ENCODE results near the gene NLRP3. TPM values are rescaled to one million over a fixed set of nuclear protein-coding genes. Genes with fewer than 3 reads are reported as not detected.

NLRP3 gene
- total and polyA plus RNA-seq, 2 experiments from 2014 or later, result 0.42 TPM; not detected in 1

DNA sequence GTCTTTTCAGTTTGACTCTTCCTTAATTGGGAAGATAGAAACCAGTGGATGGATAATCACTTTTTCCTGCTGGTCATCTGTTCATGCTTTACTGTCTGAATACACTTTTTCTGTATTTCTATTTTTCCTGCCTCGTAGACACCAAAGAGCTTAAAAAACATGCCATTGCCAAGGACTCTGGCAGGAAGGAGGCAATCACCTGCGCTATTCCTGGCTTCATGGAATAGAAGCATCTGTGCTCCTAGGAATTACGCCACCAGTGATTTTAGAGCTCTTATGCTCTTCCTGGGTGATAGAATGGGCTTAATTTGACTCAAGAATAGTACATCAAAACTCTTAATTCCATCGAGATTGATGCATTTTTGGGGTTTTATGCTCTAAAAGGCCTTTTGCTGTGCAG is 26.2 kb downstream of the NLRP3 start:
- Mint-ChIP-seq H3K27ac (no peak overlapping the region), H3K27me3 (ENCODE audit: insufficient read depth, low read depth, poor library complexity) (peaks cover 3% of the 10 kb centered on the region), H3K4me1 (peaks cover 6% of the 10 kb centered on the region), H3K9me3 (no peaks in the 10 kb centered on the region), H3K4me3 (no peak overlapping the region), H3K36me3 (ENCODE audit: low read depth) (no peaks in the 10 kb centered on the region)
- peaks cover 8% of the 10 kb centered on the region; the same call in 1 of the 2 replicates for H3K9me2 ChIP-seq (ENCODE audit: insufficient read depth)
- no peaks in the 10 kb centered on the region for H3K36me3 ChIP-seq (ENCODE audit: insufficient read depth)
- DNase-seq (ENCODE audit: low spot score) (no peak), ATAC-seq (no peak)
- no peaks in the 10 kb centered on the region for H3F3A ChIP-seq (replicated peaks; ENCODE audit: low read depth)
- H3K4me2 ChIP-seq, result no peak overlapping the region
- H3K4me1 ChIP-seq (ENCODE audit: insufficient read depth), result no peaks in the 10 kb centered on the region; the same call in 1 of the 2 replicates
- no peaks in the 10 kb centered on the region for H3K27me3 ChIP-seq (ENCODE audit: insufficient read depth)
- H3K79me2 ChIP-seq (replicated peaks; ENCODE audit: insufficient read depth), result no peaks in the 10 kb centered on the region
- H3K27ac ChIP-seq (ENCODE audit: low read depth), result no peak overlapping the region
- no peak overlapping the region for H3K4me3 ChIP-seq
- no peaks in the 10 kb centered on the region for H4K20me1 ChIP-seq (replicated peaks; ENCODE audit: insufficient read depth)
- TF ChIP-seq, protein P1, sequence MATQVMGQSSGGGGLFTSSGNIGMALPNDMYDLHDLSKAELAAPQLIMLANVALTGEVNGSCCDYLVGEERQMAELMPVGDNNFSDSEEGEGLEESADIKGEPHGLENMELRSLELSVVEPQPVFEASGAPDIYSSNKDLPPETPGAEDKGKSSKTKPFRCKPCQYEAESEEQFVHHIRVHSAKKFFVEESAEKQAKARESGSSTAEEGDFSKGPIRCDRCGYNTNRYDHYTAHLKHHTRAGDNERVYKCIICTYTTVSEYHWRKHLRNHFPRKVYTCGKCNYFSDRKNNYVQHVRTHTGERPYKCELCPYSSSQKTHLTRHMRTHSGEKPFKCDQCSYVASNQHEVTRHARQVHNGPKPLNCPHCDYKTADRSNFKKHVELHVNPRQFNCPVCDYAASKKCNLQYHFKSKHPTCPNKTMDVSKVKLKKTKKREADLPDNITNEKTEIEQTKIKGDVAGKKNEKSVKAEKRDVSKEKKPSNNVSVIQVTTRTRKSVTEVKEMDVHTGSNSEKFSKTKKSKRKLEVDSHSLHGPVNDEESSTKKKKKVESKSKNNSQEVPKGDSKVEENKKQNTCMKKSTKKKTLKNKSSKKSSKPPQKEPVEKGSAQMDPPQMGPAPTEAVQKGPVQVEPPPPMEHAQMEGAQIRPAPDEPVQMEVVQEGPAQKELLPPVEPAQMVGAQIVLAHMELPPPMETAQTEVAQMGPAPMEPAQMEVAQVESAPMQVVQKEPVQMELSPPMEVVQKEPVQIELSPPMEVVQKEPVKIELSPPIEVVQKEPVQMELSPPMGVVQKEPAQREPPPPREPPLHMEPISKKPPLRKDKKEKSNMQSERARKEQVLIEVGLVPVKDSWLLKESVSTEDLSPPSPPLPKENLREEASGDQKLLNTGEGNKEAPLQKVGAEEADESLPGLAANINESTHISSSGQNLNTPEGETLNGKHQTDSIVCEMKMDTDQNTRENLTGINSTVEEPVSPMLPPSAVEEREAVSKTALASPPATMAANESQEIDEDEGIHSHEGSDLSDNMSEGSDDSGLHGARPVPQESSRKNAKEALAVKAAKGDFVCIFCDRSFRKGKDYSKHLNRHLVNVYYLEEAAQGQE (IDR thresholded peaks at IDR 0.05; ENCODE audit: unreplicated experiment), result no peak
- TF ChIP-seq ETS1 (IDR thresholded peaks at IDR 0.05), result no peak
- no peak for TF ChIP-seq JUNB (IDR thresholded peaks at IDR 0.05; ENCODE audit: unreplicated experiment)
- TF ChIP-seq CREB1 (CRISPR knock-in tag; IDR thresholded peaks at IDR 0.05; ENCODE audit: low read depth), result no peak
- no peak for TF ChIP-seq ZNF114 (CRISPR knock-in tag; IDR thresholded peaks at IDR 0.05)
- TF ChIP-seq ZNF331 (CRISPR knock-in tag; IDR thresholded peaks at IDR 0.05; ENCODE audit: low read depth), result no peak
- no peak for TF ChIP-seq NANOG (IDR thresholded peaks at IDR 0.05; ENCODE audit: borderline replicate concordance)
- no peak for TF ChIP-seq STAT1 (IDR thresholded peaks at IDR 0.05; ENCODE audit: unreplicated experiment)
- TF ChIP-seq, protein P2, sequence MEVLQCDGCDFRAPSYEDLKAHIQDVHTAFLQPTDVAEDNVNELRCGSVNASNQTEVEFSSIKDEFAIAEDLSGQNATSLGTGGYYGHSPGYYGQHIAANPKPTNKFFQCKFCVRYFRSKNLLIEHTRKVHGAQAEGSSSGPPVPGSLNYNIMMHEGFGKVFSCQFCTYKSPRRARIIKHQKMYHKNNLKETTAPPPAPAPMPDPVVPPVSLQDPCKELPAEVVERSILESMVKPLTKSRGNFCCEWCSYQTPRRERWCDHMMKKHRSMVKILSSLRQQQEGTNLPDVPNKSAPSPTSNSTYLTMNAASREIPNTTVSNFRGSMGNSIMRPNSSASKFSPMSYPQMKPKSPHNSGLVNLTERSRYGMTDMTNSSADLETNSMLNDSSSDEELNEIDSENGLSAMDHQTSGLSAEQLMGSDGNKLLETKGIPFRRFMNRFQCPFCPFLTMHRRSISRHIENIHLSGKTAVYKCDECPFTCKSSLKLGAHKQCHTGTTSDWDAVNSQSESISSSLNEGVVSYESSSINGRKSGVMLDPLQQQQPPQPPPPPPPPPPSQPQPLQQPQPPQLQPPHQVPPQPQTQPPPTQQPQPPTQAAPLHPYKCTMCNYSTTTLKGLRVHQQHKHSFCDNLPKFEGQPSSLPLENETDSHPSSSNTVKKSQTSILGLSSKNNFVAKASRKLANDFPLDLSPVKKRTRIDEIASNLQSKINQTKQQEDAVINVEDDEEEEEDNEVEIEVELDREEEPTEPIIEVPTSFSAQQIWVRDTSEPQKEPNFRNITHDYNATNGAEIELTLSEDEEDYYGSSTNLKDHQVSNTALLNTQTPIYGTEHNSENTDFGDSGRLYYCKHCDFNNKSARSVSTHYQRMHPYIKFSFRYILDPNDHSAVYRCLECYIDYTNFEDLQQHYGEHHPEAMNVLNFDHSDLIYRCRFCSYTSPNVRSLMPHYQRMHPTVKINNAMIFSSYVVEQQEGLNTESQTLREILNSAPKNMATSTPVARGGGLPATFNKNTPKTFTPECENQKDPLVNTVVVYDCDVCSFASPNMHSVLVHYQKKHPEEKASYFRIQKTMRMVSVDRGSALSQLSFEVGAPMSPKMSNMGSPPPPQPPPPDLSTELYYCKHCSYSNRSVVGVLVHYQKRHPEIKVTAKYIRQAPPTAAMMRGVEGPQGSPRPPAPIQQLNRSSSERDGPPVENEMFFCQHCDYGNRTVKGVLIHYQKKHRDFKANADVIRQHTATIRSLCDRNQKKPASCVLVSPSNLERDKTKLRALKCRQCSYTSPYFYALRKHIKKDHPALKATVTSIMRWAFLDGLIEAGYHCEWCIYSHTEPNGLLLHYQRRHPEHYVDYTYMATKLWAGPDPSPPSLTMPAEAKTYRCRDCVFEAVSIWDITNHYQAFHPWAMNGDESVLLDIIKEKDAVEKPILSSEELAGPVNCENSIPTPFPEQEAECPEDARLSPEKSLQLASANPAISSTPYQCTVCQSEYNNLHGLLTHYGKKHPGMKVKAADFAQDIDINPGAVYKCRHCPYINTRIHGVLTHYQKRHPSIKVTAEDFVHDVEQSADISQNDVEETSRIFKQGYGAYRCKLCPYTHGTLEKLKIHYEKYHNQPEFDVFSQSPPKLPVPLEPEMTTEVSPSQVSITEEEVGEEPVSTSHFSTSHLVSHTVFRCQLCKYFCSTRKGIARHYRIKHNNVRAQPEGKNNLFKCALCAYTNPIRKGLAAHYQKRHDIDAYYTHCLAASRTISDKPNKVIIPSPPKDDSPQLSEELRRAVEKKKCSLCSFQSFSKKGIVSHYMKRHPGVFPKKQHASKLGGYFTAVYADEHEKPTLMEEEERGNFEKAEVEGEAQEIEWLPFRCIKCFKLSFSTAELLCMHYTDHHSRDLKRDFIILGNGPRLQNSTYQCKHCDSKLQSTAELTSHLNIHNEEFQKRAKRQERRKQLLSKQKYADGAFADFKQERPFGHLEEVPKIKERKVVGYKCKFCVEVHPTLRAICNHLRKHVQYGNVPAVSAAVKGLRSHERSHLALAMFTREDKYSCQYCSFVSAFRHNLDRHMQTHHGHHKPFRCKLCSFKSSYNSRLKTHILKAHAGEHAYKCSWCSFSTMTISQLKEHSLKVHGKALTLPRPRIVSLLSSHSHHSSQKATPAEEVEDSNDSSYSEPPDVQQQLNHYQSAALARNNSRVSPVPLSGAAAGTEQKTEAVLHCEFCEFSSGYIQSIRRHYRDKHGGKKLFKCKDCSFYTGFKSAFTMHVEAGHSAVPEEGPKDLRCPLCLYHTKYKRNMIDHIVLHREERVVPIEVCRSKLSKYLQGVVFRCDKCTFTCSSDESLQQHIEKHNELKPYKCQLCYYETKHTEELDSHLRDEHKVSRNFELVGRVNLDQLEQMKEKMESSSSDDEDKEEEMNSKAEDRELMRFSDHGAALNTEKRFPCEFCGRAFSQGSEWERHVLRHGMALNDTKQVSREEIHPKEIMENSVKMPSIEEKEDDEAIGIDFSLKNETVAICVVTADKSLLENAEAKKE (CRISPR knock-in tag; IDR thresholded peaks at IDR 0.05), result no peak
- no peak for TF ChIP-seq POLR2AphosphoS5 (IDR thresholded peaks at IDR 0.05; ENCODE audit: low read depth)
- TF ChIP-seq CTCF (conservative IDR thresholded peaks at IDR 0.05; ENCODE audit: low read depth in 2 of 2), result no peak
- no peak for TF ChIP-seq EZH2phosphoT487 (IDR thresholded peaks at IDR 0.05; ENCODE audit: unreplicated experiment)
- TF ChIP-seq EZH2 (IDR thresholded peaks at IDR 0.05; ENCODE audit: low read depth, unreplicated experiment), result no peak
- H2AFZ ChIP-seq, result no peak overlapping the region
